ENCODE data around the gene TMC8.

DNA sequence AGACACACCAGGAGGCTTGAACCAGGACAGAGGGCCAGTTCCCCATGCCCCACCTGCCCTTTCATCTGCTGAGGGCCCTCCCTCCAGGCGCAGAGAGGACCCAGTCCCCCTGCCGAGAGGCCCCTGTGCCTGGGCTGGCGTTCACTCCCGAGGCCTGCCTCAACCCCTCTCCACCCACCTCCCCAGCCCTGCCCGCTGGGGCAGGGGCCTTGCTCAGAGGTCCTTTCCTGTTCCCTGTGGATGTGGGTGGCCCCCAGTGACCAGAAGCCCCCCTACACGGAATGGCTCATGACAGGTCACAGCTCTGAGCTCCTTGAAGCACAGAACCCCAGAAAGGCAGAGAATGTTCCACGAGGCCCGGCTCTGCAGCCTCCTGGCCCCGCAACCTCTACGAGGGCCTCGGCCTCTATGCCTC is 8.8 kb upstream of the TMC8 start:
- TF ChIP-seq ZNF76 (tag by site-specific recombination; IDR thresholded peaks at IDR 0.05; ENCODE audit: borderline replicate concordance, low read depth) (no peak), CTCF (tag by site-specific recombination; IDR thresholded peaks at IDR 0.05) (no peak), KLF8 (tag by site-specific recombination; IDR thresholded peaks at IDR 0.05) (no peak), ZNF645 (tag by site-specific recombination; IDR thresholded peaks at IDR 0.05) (no peak), ZNF146 (tag by site-specific recombination; IDR thresholded peaks at IDR 0.05) (no peak)
